Heart right ventricle (tissue), 16 donors: ENCODE data around the gene SHANK2. TPM values are rescaled to one million over a fixed set of nuclear protein-coding genes. Genes with fewer than 3 reads are reported as not detected.
A peak's percentile ranks its signal among the peaks of the same experiment; 100 is the strongest.

Experiments used
- ATAC-seq, 8 donors: fragments of 200-7000 bp; cut with Tn5 transposase; one replicate each; pipeline ENCODE4 v1.9.1; 2020; ENCODE audit warnings: mild to moderate bottlenecking in 8 of 8, moderate library complexity in 8 of 8, moderate number of reproducible peaks in 1 of 8
- DNase-seq, 2 donors: peaks; one replicate each; pipeline ENCODE4 v3.0.0-alpha.2; 2020
- H3K27ac ChIP-seq, 10 donors: fragments of 200-600 bp; sonication (generic) in 2 of 10; one replicate each; pipeline versions ENCODE4 v1.5.0 to v1.8.0; 2020 to 2022; ENCODE audit warnings: mild to moderate bottlenecking in 3 of 10
- H3K27me3 ChIP-seq, 7 donors: fragments of 200-600 bp; one replicate each; pipeline ENCODE4 v1.8.0; 2021 to 2022; ENCODE audit warnings: mild to moderate bottlenecking in 2 of 7
- H3K36me3 ChIP-seq, 9 donors: fragments of 200-600 bp; sonication (generic) in 1 of 9; one replicate each; pipeline versions ENCODE4 v1.5.0 to v1.8.0; 2020 to 2022; ENCODE audit warnings: mild to moderate bottlenecking in 2 of 9
- H3K4me1 ChIP-seq, 9 donors: fragments of 200-600 bp; sonication (generic) in 1 of 9; one replicate each; pipeline versions ENCODE4 v1.5.0 to v1.8.0; 2020 to 2022; ENCODE audit warnings: mild to moderate bottlenecking in 4 of 9
- H3K4me3 ChIP-seq, 10 donors: fragments of 200-600 bp; sonication (generic) in 2 of 10; one replicate each; pipeline versions ENCODE4 v1.5.0 to v1.8.0; 2020 to 2022; ENCODE audit warnings: mild to moderate bottlenecking in 7 of 10, moderate library complexity in 2 of 10
- H3K9me3 ChIP-seq, 11 donors: fragments of 200-600 bp in 10 of 11; sonication (generic) in 2 of 11; one replicate each; pipeline versions ENCODE4 v1.5.0 to v1.8.0; 2013 to 2022; ENCODE audit warnings: mild to moderate bottlenecking in 2 of 11, control low read depth in 1 of 11, moderate library complexity in 1 of 11
- WGBS, 2 donors: extraction: QIAGEN DNeasy Blood & Tissue Kit; methylation state at CpG; one replicate each; pipeline ENCODE4 v1.1.7; 2013; ENCODE audit warnings: inconsistent platforms in 1 of 2; 5-methylcytosine and 5-hydroxymethylcytosine counted together
- intact Hi-C, 10 donors: fragments of 100-400 bp; cut with DNase I; formaldehyde crosslinking; loops; one replicate each; pipeline versions ENCODE4 v1.11.1 to v1.14.2; 2022
- polyA plus RNA-seq, 2 donors: library from polyadenylated mRNA; stranded (reverse); fragments of 200-250 nt; gene quantifications; one replicate each; pipeline ENCODE4 v1.2.3, GENCODE V29; 2013
- total RNA-seq, 10 donors: library from RNA; stranded (reverse); fragmentation: NEBNext Ultra II Directional in 3 of 10; extraction: Animal tissue kit (Norgen Biotek cat#: 25700) in 3 of 10; gene quantifications; one replicate each; pipeline versions ENCODE4 v1.2.1 to v1.2.4, GENCODE V29; 2021 to 2023
- TF ChIP-seq, protein P1 (sequence below), 9 donors: fragments of 200-600 bp; sonication (generic) in 2 of 9; IDR thresholded peaks; one replicate each; pipeline versions ENCODE4 v1.5.0 to v1.8.0; 2021 to 2022; ENCODE audit warnings: antibody characterized with exemption in 9 of 9, mild to moderate bottlenecking in 5 of 9, moderate library complexity in 1 of 9
- donor health status: Arrhythmogenic right ventricular cardiomyopathy.
- donor health status: ischemic (EF 13 %, LVEDD 7.1; RV severe dilation, severe dysfunction).
- donor health status: healthy with polysubstance abuse.
- donor health status: DM: no; HTN: yes; CAD: no.
- donor health status: DM: no; HTN: no; CAD: no.
- donor health status: ischemic (EF 25% LVEDD 6.9; RV normal size, moderate dysfunction).
- donor health status: ischemic (EF 25% LVEDD 5.7; RV mildly dilated, moderate dysfunction).
- donor health status: healthy.
- donor health status: DM: yes; HTN: yes; CAD: no.
- donor health status: Ischemic cardiomyopathy.
- donor health status: ischemic (EF 35%, LVEDD 5.7; RV mildly dilated, moderate dysfunction).
- donor health status: nonischemic (EF 11% LVEDD 7.7; RV severe dilation, severe dysfunction).
- donor health status: DM: yes; HTN: yes; CAD: no.
- donor health status: PGD.
- donor health status: ischemic (EF 29% LVEDD 5.4; RV normal size, mild dysfunction).
- donor health status: nonischemic (EF 23%, LVEDD 6.1; RV moderate dilation, normal function).

Gene SHANK2
- total and polyA plus RNA-seq, 12 donors: under 0.01 to 0.71 (median 0.44) TPM; not detected in 2

GRCh38 chr11:71240865-71241691 is 11.3 kb downstream of the SHANK2 start:
- ATAC-seq (peak in 5 of 8 donors; percentile 50 to 75 (median 72)), DNase-seq (no peak)
- Histone ChIP-seq H3K36me3 (no peaks in the 10 kb centered on the region), H3K9me3 (no peaks in the 10 kb centered on the region), H3K27me3 (peaks cover 0 to 78% (median 53%) of the 10 kb centered on the region in 7 donors), H3K27ac (no peak overlapping the region), H3K4me3 (peak overlapping the region in 1 of 10 donors; percentile 7), H3K4me1 (peaks cover 0 to 6% (median 0%) of the 10 kb centered on the region in 9 donors)
- TF ChIP-seq, protein P1, sequence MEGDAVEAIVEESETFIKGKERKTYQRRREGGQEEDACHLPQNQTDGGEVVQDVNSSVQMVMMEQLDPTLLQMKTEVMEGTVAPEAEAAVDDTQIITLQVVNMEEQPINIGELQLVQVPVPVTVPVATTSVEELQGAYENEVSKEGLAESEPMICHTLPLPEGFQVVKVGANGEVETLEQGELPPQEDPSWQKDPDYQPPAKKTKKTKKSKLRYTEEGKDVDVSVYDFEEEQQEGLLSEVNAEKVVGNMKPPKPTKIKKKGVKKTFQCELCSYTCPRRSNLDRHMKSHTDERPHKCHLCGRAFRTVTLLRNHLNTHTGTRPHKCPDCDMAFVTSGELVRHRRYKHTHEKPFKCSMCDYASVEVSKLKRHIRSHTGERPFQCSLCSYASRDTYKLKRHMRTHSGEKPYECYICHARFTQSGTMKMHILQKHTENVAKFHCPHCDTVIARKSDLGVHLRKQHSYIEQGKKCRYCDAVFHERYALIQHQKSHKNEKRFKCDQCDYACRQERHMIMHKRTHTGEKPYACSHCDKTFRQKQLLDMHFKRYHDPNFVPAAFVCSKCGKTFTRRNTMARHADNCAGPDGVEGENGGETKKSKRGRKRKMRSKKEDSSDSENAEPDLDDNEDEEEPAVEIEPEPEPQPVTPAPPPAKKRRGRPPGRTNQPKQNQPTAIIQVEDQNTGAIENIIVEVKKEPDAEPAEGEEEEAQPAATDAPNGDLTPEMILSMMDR (IDR thresholded peaks at IDR 0.05): no peak
- intact Hi-C loops: no loop called here
- WGBS, 2 donors: 22 to 30% methylated on average over 17 of the region's 17 CpGs

- Histone ChIP-seq H3K27ac (no peak overlapping the region), H3K9me3 (no peaks in the 10 kb centered on the region), H3K27me3 (peaks cover 0 to 69% (median 44%) of the 10 kb centered on the region in 7 donors), H3K4me3 (no peak overlapping the region), H3K36me3 (no peaks in the 10 kb centered on the region), H3K4me1 (peaks cover 0 to 6% (median 0%) of the 10 kb centered on the region in 9 donors)
- no peak for DNase-seq
- 86 to 88% methylated on average over 12 of the region's 12 CpGs for WGBS, 2 donors
- intact Hi-C loops: no loop called here
- ATAC-seq: no peak
- TF ChIP-seq, protein P1 (IDR thresholded peaks at IDR 0.05): no peak
Observed at GRCh38 chr11:71240061-71240690, 12.2 kb downstream of the SHANK2 start.

DNA sequence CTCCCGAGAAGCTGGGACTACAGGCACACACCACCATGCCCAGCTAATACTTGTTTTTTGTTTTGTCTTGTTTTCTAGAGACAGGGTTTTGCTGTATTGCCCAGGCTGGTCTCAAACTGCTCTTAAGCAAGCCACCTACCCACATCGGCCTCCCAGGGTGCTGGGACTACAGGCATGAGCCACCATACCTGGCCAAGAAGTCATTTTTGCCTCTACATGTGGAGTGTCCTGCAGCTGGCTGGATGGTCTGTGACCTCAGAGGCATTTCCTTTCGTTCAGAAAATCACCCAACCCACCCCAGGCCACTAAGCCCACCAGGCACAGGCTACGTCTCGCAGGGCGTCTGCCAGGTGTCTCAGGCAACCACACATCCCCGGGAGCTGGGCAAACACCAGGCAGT is 12.8 kb downstream of the SHANK2 start:
- TF ChIP-seq, protein P1 (IDR thresholded peaks at IDR 0.05): no peak
- Histone ChIP-seq H3K27ac (no peak overlapping the region), H3K27me3 (peaks cover 0 to 64% (median 38%) of the 10 kb centered on the region in 7 donors), H3K4me3 (no peak overlapping the region), H3K4me1 (peaks cover 0 to 6% (median 0%) of the 10 kb centered on the region in 9 donors), H3K9me3 (no peaks in the 10 kb centered on the region), H3K36me3 (no peaks in the 10 kb centered on the region)
- intact Hi-C loops: no loop called here
- DNase-seq (no peak), ATAC-seq (no peak)
- WGBS, 2 donors: 73 to 87% methylated on average over 7 of the region's 7 CpGs

DNA sequence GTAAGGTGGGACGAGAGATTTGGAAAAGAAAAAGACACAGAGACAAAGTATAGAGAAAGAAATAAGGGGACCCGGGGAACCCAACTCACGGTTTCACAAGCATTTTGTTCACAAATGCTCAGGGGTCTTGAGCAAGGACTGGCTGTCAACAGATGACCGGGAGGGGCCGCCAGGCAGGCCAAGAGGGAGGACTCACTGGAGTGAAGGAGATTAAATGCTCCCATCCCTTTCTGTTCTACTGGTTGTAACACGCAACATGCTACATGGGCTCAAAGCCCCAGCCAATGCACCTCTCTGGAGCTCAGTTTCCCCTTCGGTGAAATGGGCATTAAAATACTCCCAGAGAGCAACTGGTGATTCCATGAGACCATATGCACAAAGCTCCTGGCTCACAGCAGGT is 13.4 kb downstream of the SHANK2 start:
- TF ChIP-seq, protein P1 (IDR thresholded peaks at IDR 0.05): no peak
- intact Hi-C loops: no loop called here
- no peak overlapping the region for H3K27ac ChIP-seq
- no peak overlapping the region for H3K4me3 ChIP-seq
- 89 to 90% methylated on average over 7 of the region's 7 CpGs for WGBS, 2 donors
- DNase-seq (no peak), ATAC-seq (no peak)
- H3K9me3 ChIP-seq: no peaks in the 10 kb centered on the region
- H3K4me1 ChIP-seq: peaks cover 0 to 6% (median 0%) of the 10 kb centered on the region in 9 donors
- H3K27me3 ChIP-seq: peaks cover 0 to 64% (median 37%) of the 10 kb centered on the region in 7 donors
- H3K36me3 ChIP-seq: no peaks in the 10 kb centered on the region
